Mesothelial cell of epicardium (in vitro differentiated cells): ENCODE data around the gene CGN. TPM values are rescaled to one million over a fixed set of nuclear protein-coding genes. Genes with fewer than 3 reads are reported as not detected.

Source experiments
- DNase-seq, 2 experiments: peaks; one replicate each; pipeline ENCODE4 v3.0.0; 2021; ENCODE audit warnings: low spot score in 2 of 2; ENCODE audit not compliant: unreplicated experiment in 2 of 2
- H3K27ac Mint-ChIP-seq: 2 replicates; pipeline ENCODE4 v1.8.0; 2021; ENCODE audit warnings: mixed read lengths
- H3K27me3 Mint-ChIP-seq: 2 replicates; pipeline ENCODE4 v1.8.0; 2021; ENCODE audit warnings: low read depth, mixed read lengths
- H3K36me3 Mint-ChIP-seq: 2 replicates; pipeline ENCODE4 v1.8.0; 2021; ENCODE audit warnings: mixed read lengths
- H3K4me1 Mint-ChIP-seq: 2 replicates; pipeline ENCODE4 v1.8.0; 2021; ENCODE audit warnings: mixed read lengths
- H3K4me3 Mint-ChIP-seq: 2 replicates; pipeline ENCODE4 v1.8.0; 2021; ENCODE audit warnings: mild to moderate bottlenecking, moderate library complexity, mixed read lengths
- H3K9me3 Mint-ChIP-seq: 2 replicates; pipeline ENCODE4 v1.8.0; 2021; ENCODE audit warnings: mixed read lengths
- total RNA-seq: library from RNA; stranded (reverse); gene quantifications from 3 replicates; pipeline ENCODE4 v1.2.1, GENCODE V29; 2021
- TF ChIP-seq, protein P1 (sequence below): fragments of 200-600 bp; sonication (generic); IDR thresholded peaks from one replicate; pipeline ENCODE4 v1.5.0; 2021; ENCODE audit warnings: antibody characterized with exemption; ENCODE audit not compliant: unreplicated experiment

CGN gene
- total RNA-seq, 1 donor from 2014 or later, result 38.9 TPM

DNA sequence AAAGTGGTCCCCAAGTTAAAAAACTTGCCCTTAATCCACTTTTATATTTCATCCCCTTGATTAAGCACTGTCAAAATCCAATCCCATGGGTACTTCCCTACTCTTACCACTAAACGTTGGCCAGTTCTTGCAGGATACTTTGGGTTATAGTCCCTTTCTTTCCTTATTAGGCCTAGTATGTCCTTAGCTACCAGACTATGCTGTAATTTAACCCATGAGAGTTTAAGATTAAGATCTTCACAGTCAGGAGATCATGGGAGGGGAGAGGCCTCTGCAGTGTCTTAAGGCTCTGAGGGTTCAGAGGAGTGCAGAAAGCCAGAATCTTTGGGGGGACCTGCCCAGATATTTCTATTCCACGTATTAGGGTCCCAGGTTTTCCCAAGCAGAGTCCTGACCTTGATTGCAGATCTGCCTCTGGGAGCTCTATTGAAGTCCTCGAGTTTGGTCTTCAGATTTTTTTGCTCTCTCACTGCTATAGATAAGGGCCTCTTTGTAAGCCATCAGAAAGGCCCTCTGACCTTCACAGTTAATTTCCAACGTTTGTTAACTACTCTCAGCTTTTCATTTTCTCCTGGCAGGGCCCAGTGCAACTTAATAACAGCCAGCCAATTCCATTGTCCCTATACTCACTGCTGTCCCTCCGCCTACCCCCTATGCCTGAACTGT lies 9.0 kb upstream of the CGN start:
- H3K27me3 Mint-ChIP-seq, result peaks cover 2% of the 10 kb centered on the region
- no peaks in the 10 kb centered on the region for H3K4me1 Mint-ChIP-seq
- no peak overlapping the region for H3K27ac Mint-ChIP-seq
- H3K9me3 Mint-ChIP-seq, result no peaks in the 10 kb centered on the region
- no peak for DNase-seq
- H3K36me3 Mint-ChIP-seq, result no peaks in the 10 kb centered on the region
- TF ChIP-seq, protein P1, sequence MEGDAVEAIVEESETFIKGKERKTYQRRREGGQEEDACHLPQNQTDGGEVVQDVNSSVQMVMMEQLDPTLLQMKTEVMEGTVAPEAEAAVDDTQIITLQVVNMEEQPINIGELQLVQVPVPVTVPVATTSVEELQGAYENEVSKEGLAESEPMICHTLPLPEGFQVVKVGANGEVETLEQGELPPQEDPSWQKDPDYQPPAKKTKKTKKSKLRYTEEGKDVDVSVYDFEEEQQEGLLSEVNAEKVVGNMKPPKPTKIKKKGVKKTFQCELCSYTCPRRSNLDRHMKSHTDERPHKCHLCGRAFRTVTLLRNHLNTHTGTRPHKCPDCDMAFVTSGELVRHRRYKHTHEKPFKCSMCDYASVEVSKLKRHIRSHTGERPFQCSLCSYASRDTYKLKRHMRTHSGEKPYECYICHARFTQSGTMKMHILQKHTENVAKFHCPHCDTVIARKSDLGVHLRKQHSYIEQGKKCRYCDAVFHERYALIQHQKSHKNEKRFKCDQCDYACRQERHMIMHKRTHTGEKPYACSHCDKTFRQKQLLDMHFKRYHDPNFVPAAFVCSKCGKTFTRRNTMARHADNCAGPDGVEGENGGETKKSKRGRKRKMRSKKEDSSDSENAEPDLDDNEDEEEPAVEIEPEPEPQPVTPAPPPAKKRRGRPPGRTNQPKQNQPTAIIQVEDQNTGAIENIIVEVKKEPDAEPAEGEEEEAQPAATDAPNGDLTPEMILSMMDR, result no peak
- no peak overlapping the region for H3K4me3 Mint-ChIP-seq

DNA sequence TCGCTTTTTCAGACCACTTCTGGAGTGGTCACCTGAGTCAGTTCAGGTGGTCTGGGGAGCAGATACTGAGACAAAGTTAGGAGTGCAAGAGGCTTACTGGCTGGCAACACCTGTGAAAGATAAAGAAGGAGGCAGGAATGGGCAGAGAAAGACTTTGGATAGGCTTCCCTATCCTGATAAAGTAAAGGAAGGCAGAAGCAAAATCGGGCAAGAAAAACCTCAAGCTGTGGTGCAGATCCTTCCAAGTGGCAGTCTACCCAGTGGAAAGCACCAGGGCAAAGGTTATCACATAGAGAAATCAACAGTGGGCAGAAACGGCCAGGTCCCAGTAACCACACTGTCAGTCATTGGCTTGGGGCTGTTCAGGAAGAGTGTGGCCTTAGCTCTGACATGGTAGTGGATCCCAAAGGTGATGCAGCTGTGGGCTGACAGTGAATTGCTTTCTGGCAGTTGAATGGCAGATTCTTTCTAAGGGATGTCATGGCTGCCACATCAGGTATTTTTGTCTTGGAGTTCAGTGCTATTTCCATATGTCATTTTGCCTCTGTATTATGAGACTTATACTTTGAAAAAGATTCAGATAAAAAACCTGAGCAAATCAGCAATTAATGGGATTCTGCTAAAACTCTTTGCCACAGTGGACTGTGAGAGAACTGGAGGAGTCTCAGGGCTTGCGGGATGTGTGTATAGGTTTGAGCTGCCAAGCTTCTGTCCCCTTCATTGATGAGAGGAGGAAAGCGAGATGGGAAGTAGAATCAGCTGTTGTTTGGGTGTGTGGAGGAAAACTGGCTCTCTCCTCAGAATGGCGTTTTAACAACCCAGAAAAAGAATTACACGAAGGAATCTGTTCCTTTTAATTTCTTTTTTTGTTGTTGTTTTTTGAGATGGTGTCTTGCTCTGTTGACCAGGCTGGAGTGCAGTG lies 8.1 kb upstream of the CGN start:
- H3K4me3 Mint-ChIP-seq, result no peak overlapping the region
- H3K27ac Mint-ChIP-seq, result no peak overlapping the region
- H3K4me1 Mint-ChIP-seq, result no peaks in the 10 kb centered on the region
- peaks cover 4% of the 10 kb centered on the region for H3K27me3 Mint-ChIP-seq
- TF ChIP-seq, protein P1, result no peak
- no peak for DNase-seq
- H3K9me3 Mint-ChIP-seq, result no peaks in the 10 kb centered on the region
- H3K36me3 Mint-ChIP-seq, result no peaks in the 10 kb centered on the region

DNA sequence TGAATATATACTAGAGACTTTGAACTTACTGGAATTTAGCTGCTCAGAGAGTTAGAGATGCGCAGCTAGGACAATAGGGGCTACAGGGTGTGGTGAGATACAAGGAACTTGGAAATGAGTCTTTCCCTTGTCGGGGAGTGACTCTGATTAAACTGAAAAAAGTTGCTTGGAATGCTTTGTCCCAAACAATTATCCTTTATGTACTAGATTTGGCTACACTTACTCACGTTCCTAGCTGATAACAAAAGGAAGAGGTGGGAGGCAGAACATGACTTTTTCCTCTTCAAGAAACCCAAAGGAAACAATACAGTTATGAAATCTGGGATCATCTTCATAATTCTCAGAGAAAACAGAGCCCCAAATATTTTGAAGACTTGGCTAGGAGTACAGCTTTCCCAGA lies 6.9 kb upstream of the CGN start:
- H3K4me1 Mint-ChIP-seq, result no peaks in the 10 kb centered on the region
- no peak overlapping the region for H3K27ac Mint-ChIP-seq
- H3K27me3 Mint-ChIP-seq, result peaks cover 4% of the 10 kb centered on the region
- no peak for DNase-seq
- TF ChIP-seq, protein P1, result no peak
- H3K36me3 Mint-ChIP-seq, result no peaks in the 10 kb centered on the region
- no peaks in the 10 kb centered on the region for H3K9me3 Mint-ChIP-seq
- no peak overlapping the region for H3K4me3 Mint-ChIP-seq

DNA sequence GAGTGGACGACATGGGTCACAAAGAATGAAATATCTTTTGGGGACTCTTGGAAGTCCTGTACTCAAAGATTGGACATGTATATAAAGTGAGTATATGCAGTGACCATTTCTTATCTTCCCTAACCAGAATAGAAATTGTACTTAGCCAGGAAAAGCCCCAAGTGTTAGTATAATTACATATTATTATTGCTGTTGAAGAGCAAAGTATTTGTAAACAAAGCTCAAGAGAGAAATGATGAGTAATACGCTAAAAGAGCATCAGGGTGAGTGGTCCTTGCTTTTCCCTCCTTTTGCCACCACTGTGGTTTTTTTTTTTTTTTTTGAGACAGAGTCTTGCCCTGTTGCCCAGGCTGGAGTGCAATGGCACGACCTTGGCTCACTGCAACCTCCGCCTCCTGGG lies 6.4 kb upstream of the CGN start:
- H3K9me3 Mint-ChIP-seq, result no peaks in the 10 kb centered on the region
- no peak overlapping the region for H3K4me3 Mint-ChIP-seq
- peaks cover 4% of the 10 kb centered on the region for H3K27me3 Mint-ChIP-seq
- H3K27ac Mint-ChIP-seq, result no peak overlapping the region
- no peaks in the 10 kb centered on the region for H3K36me3 Mint-ChIP-seq
- no peaks in the 10 kb centered on the region for H3K4me1 Mint-ChIP-seq
- DNase-seq, result no peak
- TF ChIP-seq, protein P1, result no peak

DNA sequence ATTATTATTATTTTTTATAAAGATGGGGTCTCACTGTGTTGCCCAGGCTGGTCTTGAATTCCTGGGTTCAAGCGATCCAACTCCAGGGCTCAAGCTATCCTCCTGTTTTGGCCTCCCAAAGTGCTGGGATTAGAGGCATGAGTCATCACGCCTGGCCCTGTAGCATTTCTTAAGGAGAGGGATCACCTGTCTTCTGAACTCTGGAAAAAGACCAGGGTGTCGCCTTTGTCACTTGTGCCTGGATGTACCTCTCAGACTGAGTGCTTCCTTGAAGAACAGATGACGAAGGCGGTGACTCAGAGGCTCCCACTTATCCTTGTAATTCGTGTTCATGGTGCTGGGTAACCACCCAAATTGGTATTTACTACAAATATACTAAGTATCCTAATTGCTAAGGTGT lies 2.4 kb upstream of the CGN start:
- no peak for DNase-seq
- H3K4me3 Mint-ChIP-seq, result no peak overlapping the region
- no peaks in the 10 kb centered on the region for H3K36me3 Mint-ChIP-seq
- peaks cover 26% of the 10 kb centered on the region for H3K4me1 Mint-ChIP-seq
- no peak overlapping the region for H3K27ac Mint-ChIP-seq
- H3K9me3 Mint-ChIP-seq, result no peaks in the 10 kb centered on the region
- TF ChIP-seq, protein P1, result no peak
- peaks cover 20% of the 10 kb centered on the region for H3K27me3 Mint-ChIP-seq
